NCI-H1105 treated with DMSO at 0.1 percent for 48 hours (cell line): ENCODE data around the gene USP31.

ENCODE experiments used
- DNase-seq: peaks from one replicate; lab custom pipeline; 2025; lab: John Stamatoyannopoulos, UW

Gene USP31, protein sequence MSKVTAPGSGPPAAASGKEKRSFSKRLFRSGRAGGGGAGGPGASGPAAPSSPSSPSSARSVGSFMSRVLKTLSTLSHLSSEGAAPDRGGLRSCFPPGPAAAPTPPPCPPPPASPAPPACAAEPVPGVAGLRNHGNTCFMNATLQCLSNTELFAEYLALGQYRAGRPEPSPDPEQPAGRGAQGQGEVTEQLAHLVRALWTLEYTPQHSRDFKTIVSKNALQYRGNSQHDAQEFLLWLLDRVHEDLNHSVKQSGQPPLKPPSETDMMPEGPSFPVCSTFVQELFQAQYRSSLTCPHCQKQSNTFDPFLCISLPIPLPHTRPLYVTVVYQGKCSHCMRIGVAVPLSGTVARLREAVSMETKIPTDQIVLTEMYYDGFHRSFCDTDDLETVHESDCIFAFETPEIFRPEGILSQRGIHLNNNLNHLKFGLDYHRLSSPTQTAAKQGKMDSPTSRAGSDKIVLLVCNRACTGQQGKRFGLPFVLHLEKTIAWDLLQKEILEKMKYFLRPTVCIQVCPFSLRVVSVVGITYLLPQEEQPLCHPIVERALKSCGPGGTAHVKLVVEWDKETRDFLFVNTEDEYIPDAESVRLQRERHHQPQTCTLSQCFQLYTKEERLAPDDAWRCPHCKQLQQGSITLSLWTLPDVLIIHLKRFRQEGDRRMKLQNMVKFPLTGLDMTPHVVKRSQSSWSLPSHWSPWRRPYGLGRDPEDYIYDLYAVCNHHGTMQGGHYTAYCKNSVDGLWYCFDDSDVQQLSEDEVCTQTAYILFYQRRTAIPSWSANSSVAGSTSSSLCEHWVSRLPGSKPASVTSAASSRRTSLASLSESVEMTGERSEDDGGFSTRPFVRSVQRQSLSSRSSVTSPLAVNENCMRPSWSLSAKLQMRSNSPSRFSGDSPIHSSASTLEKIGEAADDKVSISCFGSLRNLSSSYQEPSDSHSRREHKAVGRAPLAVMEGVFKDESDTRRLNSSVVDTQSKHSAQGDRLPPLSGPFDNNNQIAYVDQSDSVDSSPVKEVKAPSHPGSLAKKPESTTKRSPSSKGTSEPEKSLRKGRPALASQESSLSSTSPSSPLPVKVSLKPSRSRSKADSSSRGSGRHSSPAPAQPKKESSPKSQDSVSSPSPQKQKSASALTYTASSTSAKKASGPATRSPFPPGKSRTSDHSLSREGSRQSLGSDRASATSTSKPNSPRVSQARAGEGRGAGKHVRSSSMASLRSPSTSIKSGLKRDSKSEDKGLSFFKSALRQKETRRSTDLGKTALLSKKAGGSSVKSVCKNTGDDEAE (N-terminal part only)

DNA sequence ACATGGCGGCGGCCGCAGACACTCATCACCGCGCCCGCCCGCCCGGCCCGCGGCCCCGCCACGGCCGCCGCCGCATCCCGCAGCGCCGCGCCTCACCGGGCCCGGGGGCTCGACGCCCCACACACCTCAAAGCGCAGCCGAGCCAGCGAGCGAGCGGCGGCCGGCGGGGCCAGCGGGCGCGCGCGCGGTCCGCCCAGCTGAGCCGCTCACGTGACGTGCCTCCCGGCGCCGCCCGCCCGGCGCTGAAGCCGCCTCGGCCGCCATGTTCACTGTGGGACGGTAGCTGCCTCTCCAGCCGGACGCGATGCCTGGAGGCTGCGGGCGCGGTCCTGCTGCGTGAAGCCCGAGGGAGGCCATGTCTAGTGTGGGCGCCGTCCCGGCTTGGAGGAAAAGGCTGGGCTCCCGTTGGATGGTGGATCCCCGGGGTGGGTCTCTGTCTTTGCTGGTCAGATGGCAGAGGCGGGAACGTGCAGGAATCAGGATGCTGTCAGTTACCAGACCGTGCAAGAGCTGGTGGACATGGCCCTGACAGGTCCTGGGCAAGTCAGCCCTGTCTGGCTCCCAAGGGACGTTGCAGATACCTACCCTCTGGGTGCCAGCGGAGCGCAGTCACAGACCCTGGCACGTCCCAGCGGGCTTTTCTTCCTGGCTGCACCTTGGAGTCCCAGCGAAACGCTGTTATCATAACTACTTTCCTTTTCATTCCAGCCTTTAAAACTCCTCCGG, at the start of gene USP31:
Gene USP31 (minus strand): TSS at position 186 of the 726 bp plus-strand sequence. CDS start 182 bp downstream, at position 4.
- DNase-seq: peak; percentile 92

DNA sequence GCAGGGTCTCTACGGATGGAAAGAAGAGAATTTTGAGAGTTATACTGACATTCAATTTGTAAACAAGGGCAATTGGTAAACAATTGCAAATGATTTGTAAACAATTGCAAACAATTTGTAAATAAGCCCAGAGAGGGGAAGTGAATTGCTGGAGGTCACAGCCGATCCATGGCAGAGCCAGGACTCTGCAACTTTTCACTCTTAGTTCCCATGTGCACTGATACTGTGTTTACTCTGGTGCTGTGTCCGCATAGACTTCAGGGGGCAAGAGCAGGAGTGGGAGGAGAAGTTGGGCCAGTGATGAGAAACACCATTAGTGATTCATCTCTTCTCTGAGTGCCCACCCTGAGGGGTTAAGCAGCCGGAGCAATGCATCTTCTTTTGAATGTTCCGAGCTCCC, 47.3 kb upstream of the USP31 start:
- DNase-seq: no peak

DNA sequence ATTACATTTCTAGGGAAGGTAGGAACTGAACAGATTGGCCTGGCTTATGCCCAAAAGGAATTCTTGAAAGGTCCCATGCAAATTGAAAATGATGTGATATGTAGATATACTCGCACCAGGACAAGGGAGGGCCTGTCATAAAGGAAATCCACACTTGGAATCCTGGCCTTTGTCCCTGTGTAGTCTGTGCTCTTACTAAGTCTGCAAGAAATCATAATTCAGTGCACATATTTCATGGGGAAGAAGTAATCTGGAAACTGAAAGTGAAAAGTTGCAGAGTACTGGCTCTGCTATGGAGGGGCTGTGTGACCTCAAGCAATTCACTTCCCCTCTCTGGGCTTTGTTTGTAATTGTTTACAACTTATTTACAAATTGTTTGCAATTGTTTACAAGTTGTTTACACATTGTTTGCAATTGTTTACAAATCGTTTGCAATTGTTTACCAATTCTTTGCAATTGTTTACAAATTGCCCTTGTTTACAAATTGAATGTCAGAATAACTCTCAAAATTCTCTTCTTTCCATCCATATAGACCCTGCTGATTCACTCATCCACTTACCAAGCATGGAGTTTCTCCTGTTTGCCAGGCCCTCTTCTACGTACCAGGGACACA, 46.2 kb upstream of the USP31 start:
- no peak for DNase-seq

DNA sequence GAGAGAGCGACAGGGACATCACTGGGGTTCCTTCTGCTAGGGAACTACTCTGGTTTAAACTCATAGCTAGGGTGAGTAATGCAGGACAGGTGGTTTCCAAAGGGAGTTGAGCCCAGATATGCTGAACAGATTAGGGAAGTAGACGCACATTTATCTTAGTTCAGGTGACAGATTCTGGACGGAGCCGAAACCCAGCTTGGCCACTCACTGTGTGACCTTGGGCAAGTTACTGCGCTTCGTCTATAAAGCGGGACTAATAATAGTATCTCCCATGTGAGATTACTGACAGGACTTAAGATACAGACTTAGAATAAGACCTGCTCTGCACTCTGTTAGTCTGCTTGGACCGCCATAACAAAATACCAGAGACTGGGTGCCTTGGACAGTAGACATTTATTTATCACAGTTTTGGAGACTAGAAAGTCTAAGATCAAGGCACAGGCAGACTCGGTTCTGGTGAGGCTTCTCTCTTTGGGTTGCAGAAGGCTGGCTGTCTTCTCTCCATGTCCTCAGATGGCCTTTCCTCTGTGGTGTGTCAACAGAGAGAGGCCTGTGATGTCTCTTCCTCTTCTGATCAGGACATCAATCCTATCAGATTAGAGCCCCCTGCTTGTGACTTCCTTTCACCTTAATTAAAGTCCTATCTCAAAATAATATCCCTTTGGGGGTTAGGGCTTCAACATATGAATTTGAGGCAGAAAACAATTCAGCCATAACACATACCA, 45.4 kb upstream of the USP31 start:
- no peak for DNase-seq

DNA sequence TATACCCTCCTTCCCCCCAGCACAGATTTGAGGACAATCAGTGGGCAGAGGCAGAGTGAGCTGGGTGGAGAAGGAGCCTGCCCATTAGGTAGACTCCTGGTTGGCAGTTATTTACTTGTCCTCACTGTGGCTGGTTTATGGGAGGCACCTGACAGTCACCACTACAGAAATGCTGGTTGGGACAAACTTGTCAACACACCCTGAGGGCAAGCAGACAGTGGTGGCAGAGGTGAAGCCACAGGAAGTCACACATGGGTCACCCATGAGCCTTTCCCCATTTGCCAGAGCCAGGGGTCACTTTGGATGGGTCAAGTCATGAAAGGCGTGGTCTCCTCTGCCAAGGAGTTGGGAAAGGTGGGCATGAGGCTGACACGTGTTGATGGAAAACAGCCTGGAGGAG, 39.7 kb upstream of the USP31 start:
- DNase-seq: no peak

DNA sequence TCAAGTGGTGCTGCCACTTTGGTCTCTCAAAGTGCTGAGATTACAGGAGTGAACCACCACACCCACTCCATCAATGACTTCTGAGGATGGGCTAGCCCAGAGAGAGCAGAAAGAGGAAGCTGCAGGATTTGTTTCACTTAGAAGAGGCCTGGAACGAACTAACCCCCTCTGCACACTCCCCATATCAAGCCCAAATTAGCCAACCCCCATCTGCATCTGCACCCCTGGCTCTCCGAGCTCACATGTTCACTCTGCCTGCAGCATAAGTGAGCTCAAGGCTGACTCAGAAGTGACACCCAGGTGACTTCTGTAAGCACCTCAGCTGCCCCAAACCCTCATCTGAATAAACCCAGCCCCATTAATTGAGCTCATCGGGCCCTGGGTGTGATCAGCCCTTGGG, 38.1 kb upstream of the USP31 start:
- no peak for DNase-seq

DNA sequence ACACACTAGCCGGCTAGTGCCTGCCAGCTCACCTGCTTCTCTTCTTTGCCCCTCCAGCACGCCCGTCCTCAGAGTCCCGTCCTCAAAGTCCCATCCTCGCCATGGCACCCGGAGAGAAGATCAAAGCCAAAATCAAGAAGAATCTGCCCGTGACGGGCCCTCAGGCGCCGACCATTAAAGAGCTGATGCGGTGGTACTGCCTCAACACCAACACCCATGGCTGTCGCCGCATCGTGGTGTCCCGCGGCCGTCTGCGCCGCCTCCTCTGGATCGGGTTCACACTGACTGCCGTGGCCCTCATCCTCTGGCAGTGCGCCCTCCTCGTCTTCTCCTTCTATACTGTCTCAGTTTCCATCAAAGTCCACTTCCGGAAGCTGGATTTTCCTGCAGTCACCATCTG, 36.9 kb upstream of the USP31 start:
- DNase-seq: no peak

DNA sequence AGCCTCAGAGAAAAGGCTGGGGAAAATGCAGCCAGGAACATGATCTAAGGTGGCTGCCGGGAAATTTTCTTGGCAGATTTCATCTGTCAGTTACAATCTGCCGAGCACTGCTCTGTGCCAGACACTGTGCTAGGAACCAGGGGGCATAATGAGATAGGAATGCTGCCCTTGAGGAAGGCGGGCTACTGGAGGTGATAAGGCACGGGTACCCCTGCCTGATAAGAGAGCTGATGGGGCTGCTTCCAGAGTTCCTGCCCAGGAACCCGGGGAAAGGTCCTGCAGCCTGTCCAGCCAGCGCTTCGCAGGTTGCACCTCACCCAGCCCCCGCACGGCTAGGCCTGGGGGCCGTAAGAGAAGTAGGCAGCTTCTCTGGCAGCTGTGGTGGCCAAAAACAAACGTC, 36.4 kb upstream of the USP31 start:
- no peak for DNase-seq

DNA sequence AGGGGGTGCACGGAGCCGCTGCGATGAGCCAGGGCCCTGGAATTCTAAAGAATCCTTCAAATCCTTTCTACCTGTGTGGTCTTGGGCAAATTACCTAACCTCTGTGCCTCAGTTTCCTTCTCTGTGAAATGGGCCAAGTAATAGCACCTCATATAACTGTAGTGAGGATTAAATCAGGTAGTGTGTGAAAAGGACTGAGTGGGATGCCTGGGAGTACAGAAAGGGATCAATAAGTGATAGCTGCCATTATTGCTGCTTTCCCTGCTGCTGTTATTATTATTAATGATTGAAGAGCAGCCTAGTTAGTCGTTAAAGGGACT, 34.3 kb upstream of the USP31 start:
- DNase-seq: no peak

DNA sequence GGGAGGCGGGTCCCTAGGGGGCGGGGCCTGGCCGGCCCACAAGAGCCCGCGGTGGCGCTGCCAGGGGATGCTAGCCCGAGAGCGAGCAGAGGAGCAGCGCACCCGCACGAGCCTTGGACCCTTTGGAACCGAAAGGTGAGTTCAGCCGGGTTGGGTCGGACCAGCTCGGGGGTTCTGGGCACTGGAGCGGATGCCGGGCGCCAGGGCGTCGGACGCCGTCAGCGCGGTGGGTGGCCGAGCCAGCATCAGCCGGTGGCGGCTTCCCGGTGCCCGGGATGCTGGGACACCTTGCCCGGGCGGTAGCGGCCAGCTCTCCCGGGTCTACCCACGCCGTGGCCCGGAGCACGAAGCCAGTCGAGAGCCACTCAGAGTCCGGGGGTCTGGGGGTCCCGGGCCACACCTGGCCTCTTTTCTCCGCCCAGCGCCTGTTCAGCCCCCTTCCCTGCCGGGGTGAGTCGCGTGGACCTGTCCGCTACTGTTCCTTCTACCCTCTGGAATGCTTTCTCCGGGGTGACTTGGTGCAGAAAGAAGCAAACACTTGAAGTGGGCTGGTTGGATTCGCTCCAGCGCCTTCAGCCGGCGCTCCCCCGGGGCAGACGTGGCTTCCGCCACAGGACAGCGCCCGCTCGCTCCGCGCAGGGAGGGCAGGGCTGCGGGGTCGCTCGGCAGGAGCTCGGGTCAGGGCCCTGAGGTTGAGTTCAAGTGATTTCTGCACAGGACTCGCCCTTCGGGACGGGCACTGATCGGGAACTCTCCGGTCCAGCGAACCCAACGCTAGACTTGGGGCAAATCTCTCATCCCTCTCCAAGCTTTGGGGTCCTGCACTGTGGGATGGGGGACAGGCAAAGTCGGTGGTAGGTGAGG, 33.7 kb upstream of the USP31 start, which contains the start of gene SCNN1G:
Gene SCNN1G (plus strand): TSS at position 67 of the 864 bp plus-strand sequence. CDS start 3,527 bp downstream, outside the sequence.
- peak; percentile 20 for DNase-seq

DNA sequence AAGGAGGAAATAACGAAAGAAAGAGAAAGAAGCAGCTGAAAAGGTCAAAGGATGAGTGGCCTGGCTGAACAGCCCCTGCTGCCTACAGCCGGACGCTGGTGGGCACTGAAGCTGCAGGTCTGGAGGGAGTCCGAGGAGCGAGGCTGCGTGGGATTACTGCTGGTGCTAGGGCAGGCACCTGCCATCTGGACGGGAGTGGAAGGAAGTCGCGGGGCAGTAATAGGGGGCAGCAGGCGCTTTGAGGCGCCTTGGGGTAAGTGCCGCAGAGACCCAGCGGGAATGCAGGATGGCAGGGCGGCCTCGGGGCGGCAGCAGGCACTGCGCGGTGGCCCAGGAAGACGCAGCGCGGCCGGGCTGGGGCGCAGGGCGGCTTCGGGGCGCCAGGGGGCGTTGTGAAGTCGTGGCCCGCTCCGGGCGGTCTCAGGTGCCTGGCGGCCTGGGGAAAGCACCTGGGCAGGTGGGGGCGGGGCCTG, 33.0 kb upstream of the USP31 start:
- peak; percentile 82 for DNase-seq

DNA sequence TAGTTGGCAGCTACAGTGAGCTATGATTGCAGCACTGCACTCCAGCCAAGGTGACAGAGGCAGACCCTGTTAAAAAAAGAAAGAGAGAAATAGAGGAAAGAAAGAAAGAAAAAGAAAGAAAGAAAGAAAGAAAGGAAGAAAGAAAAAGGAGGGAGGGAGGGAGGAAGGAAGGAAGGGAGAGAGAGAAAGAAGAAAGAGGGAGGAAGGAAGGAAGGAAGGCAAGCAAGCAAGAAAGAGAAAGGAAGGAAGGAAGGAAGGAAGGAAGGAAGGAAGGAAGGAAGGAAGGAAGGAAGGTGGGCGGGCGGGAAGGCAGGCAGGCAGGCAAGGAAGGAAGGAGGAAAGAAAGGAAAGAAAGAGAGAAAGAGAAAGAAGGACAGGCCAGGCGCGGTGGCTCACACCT, 32.3 kb upstream of the USP31 start:
- DNase-seq: no peak

DNA sequence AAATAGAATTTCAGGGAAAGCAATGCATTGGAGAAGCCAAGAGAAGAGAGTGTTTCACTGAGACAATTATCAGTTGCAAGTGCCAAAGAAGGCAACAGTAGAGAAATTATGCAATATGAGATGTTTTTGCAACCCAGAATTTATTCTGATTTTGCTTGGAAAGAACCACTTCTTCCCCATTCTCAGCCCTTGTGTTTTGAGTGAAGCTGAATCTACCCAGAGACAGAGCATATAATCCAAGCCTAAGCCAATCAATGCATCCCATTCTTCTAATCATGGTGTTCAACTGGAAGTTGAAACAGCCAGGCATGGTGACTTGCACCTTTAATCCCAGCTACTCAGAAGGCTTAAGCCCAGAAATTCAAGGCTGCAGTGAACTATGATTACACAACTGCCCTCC, 26.4 kb upstream of the USP31 start:
- DNase-seq: no peak

DNA sequence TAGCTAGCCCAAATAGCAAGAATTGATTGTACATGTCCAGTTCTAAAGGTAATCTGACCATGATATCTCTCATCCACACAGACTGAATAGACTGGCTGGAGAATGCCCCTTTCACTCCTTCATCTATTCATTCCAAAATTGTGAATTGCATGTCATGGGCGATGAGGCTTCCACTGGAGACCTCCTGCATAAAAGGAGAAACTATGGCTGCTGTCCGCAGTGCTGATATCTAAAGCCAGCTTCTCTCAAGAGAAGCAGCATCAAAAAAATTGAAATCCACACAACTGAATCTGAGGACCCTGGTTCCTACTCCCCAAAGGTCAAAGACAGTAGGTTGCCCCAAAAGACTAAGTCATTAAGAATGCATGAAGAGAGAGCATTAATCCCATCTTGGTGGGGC, 25.4 kb upstream of the USP31 start:
- DNase-seq: no peak

DNA sequence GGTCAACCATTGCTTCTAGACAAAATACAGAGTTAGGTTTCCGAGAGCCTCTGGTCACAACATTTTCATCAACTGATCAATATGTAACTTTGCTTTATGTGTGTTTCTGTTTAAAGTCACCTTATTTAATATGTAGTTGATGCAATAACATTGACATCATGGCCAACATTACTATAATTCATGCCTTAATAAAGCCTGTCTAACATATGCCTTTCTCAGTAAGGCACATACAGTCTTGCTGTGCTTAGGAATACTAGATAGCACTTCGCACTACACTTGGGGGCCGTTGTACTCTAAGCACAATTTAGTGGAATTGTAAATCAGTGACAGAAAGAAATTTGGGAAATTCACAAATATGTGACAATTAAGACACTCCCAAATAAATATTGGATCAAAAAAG, 23.7 kb upstream of the USP31 start:
- DNase-seq: no peak

DNA sequence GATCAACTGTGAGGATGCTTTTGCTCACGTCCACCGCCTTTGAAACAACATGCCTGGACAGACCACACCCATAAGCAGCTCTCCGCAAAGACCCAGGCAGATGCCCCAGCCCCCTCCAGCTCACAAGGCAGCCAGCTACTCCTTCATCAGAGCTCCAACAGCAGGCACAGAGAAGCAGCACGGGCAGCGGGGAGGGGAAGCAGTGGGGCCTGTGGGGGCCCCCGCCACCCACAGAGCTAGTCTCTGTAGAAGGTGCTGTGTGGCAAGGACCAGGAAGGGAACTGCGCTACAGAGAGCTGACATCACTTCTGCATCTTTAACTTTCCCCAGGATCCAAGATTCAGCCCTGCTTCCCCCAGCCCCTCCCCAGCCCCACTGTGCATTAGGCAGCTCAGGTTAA, 23.3 kb upstream of the USP31 start:
- no peak for DNase-seq

DNA sequence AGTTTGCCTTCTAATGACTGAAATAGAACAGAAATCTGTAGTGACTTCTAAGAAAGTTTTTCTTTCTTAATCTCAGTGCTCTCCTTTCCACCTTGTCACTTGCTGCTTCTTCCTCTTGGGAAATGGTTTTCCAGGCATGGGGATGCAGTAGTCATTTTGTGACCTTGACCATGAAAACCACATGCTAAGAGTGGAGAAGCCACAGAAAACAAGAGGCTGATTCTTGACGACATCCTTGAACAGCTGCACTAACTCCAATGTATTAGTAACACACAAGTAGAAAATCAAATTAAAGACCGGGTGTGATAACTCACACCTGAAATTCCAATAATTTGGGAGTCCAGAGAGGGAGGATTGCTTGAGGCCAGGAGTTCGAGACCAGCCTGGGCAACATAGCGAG, 15.5 kb upstream of the USP31 start:
- no peak for DNase-seq

DNA sequence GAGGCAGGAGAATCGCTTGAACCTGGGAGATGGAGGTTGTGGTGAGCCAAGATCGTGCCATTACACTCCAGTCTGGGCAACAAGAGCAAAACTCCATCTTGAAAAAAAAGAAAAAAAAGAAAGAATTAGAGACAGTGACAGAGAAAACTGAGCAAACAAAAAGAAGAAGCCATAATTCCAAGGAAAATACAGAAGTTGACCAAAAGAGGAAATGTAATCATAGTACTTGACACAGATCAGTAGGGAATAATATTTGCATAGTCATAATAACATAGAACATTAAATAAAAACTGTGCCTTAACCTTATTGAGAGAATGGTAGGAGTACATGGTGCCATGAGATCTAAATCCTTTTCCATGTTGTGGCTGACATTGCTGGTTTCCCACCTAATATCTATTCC, 14.7 kb upstream of the USP31 start:
- no peak for DNase-seq

DNA sequence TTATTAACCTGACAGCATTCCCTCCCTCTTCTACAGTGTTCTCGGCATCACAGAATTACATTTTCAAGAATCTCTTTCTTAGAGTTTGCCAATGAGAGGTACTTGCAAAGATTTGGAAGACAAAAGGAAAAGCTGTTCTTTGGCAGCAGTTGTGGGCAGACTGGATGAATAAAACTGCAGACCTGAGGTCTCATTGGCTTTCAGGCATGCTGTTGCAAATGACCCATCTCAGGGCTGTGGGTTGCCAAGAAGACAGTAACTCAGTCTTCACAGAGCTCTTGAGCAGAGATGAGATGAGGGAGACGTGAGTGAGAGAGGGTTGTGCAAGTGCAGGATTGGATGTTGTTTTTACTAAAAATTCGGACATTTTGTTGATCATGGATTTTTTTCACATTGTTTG, 11.3 kb upstream of the USP31 start:
- DNase-seq: no peak

DNA sequence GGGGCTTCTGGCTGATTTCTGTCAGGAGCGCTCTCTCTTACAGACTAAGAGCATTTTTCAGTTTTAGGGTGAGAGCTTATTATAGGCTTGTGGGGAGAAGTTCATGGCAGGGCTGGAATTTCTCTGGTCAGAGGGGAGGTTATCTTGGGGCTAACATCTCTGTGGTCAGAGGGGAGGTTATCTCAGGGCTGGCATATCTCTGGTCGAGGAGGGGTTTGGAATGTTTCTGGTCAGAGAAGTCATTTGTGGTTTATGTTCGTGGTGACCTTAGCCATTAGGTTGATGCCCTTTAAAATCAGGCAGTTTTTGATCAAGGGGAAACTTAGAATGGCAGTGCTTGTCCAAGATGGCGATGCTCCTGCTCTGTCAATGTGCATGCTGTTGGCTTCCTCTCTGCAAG, 10.8 kb upstream of the USP31 start:
- DNase-seq: no peak
